Vagina (tissue), 2 donors: ENCODE measurements around the gene TGM1.

Source experiments
- CTCF ChIP-seq, 3 experiments: fragments of 450-650 bp in 2 of 3; fragments of 200-600 bp in 1 of 3; sonication (generic) in 1 of 3; IDR thresholded peaks; one replicate each; pipeline ENCODE4 v1.5.1; 2017 to 2019; ENCODE audit warnings: antibody characterized with exemption in 3 of 3, mild to moderate bottlenecking in 2 of 3, moderate library complexity in 2 of 3
- POLR2A ChIP-seq, 2 donors: fragments of 450-650 bp; IDR thresholded peaks; one replicate each; pipeline ENCODE4 v1.6.1; 2017; ENCODE audit warnings: antibody characterized with exemption in 2 of 2, mild to moderate bottlenecking in 2 of 2, moderate library complexity in 2 of 2

- TF ChIP-seq POLR2A (IDR thresholded peaks at IDR 0.05) = no peak
- no peak for TF ChIP-seq CTCF (IDR thresholded peaks at IDR 0.05)
Observed at GRCh38 chr14:24280797-24281460, 18.0 kb upstream of the TGM1 start.
